Natural killer cell (primary cell): ENCODE results near the gene ADD1. TPM values are rescaled to one million over a fixed set of nuclear protein-coding genes. Genes with fewer than 3 reads are reported as not detected.

ENCODE experiments used
- ATAC-seq, 3 donors: fragments of 150-1000 bp in 2 of 3; fragments of 200-7000 bp in 1 of 3; cut with Tn5 transposase; 1 replicate in 1 of 3; 2 replicates in 2 of 3; pipeline ENCODE4 v1.10.0; 2021; ENCODE audit warnings: mild to moderate bottlenecking in 2 of 3, moderate library complexity in 2 of 3
- DNase-seq, 2 donors: peaks; one replicate each; pipeline versions ENCODE4 v3.0.0 to v3.0.0-alpha.2; 2013 to 2021; ENCODE audit warnings: mixed read lengths in 1 of 2
- H3K27ac ChIP-seq: one replicate; pipeline ENCODE4 v1.5.1; 2013; ENCODE audit warnings: mild to moderate bottlenecking, low read length
- H3K27me3 ChIP-seq: one replicate; pipeline ENCODE4 v1.6.1; 2013; ENCODE audit warnings: low read length; ENCODE audit not compliant: control insufficient read depth, insufficient read depth
- H3K36me3 ChIP-seq: one replicate; pipeline ENCODE4 v1.6.1; 2013; ENCODE audit warnings: low read length; ENCODE audit not compliant: control insufficient read depth, insufficient read depth
- H3K4me1 ChIP-seq: one replicate; pipeline ENCODE4 v1.6.1; 2013; ENCODE audit warnings: low read length; ENCODE audit not compliant: control insufficient read depth, insufficient read depth
- H3K4me3 ChIP-seq: one replicate; pipeline ENCODE4 v1.5.1; 2013; ENCODE audit warnings: low read length
- H3K9me3 ChIP-seq: one replicate; pipeline ENCODE4 v1.6.1; 2013; ENCODE audit warnings: low read length; ENCODE audit not compliant: control insufficient read depth, insufficient read depth
- H3K27ac Mint-ChIP-seq, 2 donors: one replicate each; pipeline ENCODE4 v1.8.0; 2022; ENCODE audit warnings: mild to moderate bottlenecking in 2 of 2, mixed read lengths in 2 of 2, moderate library complexity in 1 of 2
- H3K27me3 Mint-ChIP-seq, 2 donors: one replicate each; pipeline ENCODE4 v1.8.0; 2022; ENCODE audit warnings: low read depth in 2 of 2, mixed read lengths in 2 of 2
- H3K36me3 Mint-ChIP-seq: one replicate; pipeline ENCODE4 v1.8.0; 2022; ENCODE audit warnings: mixed read lengths
- H3K4me1 Mint-ChIP-seq, 2 donors: one replicate each; pipeline ENCODE4 v1.8.0; 2022; ENCODE audit warnings: mixed read lengths in 2 of 2
- H3K4me3 Mint-ChIP-seq: one replicate; pipeline ENCODE4 v1.8.0; 2022; ENCODE audit warnings: mild to moderate bottlenecking, moderate library complexity, mixed read lengths
- H3K9me3 Mint-ChIP-seq, 2 donors: one replicate each; pipeline ENCODE4 v1.8.0; 2022; ENCODE audit warnings: mixed read lengths in 2 of 2
- CTCF ChIP-seq: fragments of 200-600 bp; IDR thresholded peaks from one replicate; pipeline ENCODE4 v1.8.0; 2022; ENCODE audit warnings: antibody characterized with exemption
- WGBS: methylation state at CpG from one replicate; pipeline ENCODE4 v1.1.7; 2013; ENCODE audit warnings: missing lambda C conversion rate; ENCODE audit not compliant: insufficient coverage; 5-methylcytosine and 5-hydroxymethylcytosine counted together
- intact Hi-C: fragments of 100-400 bp; cut with micrococcal nuclease; formaldehyde crosslinking; loops from one replicate; pipeline ENCODE4 v1.14.2; 2022
- total RNA-seq, 4 donors: library from RNA; stranded (reverse); fragments of 120-200 nt in 1 of 4; gene quantifications; one replicate each; pipeline versions ENCODE4 v1.2.3 to v1.2.4, GENCODE V29; 2013 to 2022

The ADD1 gene
- total RNA-seq, 3 donors from 2014 or later (not counting 1 experiment from before 2014, with no cell fraction given), result 383 to 465 (median 452) TPM

GRCh38 chr4:2858451-2859217, 15.0 kb downstream of the ADD1 start:
- ATAC-seq (no peak), DNase-seq (no peak)
- 93% methylated on average over 7 of the region's 7 CpGs for WGBS
- H3K27ac Mint-ChIP-seq, result peak overlapping the region; percentile 72 to 88
- H3K36me3 ChIP-seq, result peaks cover 18% of the 10 kb centered on the region
- no peaks in the 10 kb centered on the region for H3K27me3 Mint-ChIP-seq
- no peaks in the 10 kb centered on the region for H3K9me3 ChIP-seq
- TF ChIP-seq CTCF, result no peak
- H3K27ac ChIP-seq, result no peak overlapping the region
- no peak overlapping the region for H3K4me3 ChIP-seq
- H3K4me3 Mint-ChIP-seq, result no peak overlapping the region
- peaks cover 10% of the 10 kb centered on the region for H3K36me3 Mint-ChIP-seq
- peaks cover 58% of the 10 kb centered on the region for H3K4me1 ChIP-seq
- H3K9me3 Mint-ChIP-seq, result no peaks in the 10 kb centered on the region
- no peaks in the 10 kb centered on the region for H3K27me3 ChIP-seq
- H3K4me1 Mint-ChIP-seq, result peaks cover 84 to 88% of the 10 kb centered on the region in 2 donors
- intact Hi-C loops, result no loop called here

- intact Hi-C loops, result no loop called here
- H3K4me1 ChIP-seq, result peaks cover 53% of the 10 kb centered on the region
- no peaks in the 10 kb centered on the region for H3K9me3 ChIP-seq
- 40% methylated on average over 3 of the region's 3 CpGs for WGBS
- H3K4me3 ChIP-seq, result no peak overlapping the region
- Mint-ChIP-seq H3K27ac (peak overlapping the region; percentile 72 to 88), H3K9me3 (no peaks in the 10 kb centered on the region), H3K27me3 (no peaks in the 10 kb centered on the region), H3K4me1 (peaks cover 80 to 83% of the 10 kb centered on the region in 2 donors), H3K36me3 (peaks cover 6% of the 10 kb centered on the region), H3K4me3 (peak overlapping the region; percentile 65)
- no peak overlapping the region for H3K27ac ChIP-seq
- H3K36me3 ChIP-seq, result peaks cover 12% of the 10 kb centered on the region
- no peak for TF ChIP-seq CTCF
- H3K27me3 ChIP-seq, result no peaks in the 10 kb centered on the region
- DNase-seq (no peak), ATAC-seq (no peak)
Observed at GRCh38 chr4:2859514-2859913, 15.9 kb downstream of the ADD1 start.

- no peaks in the 10 kb centered on the region for H3K36me3 Mint-ChIP-seq
- peaks cover 80 to 83% of the 10 kb centered on the region in 2 donors for H3K4me1 Mint-ChIP-seq
- no peaks in the 10 kb centered on the region for H3K27me3 ChIP-seq
- H3K27me3 Mint-ChIP-seq, result no peaks in the 10 kb centered on the region
- peak overlapping the region; percentile 72 to 88 for H3K27ac Mint-ChIP-seq
- no peak for TF ChIP-seq CTCF
- peaks cover 48% of the 10 kb centered on the region for H3K4me1 ChIP-seq
- H3K27ac ChIP-seq, result no peak overlapping the region
- peak overlapping the region; percentile 65 for H3K4me3 Mint-ChIP-seq
- H3K36me3 ChIP-seq, result peaks cover 3% of the 10 kb centered on the region
- ATAC-seq (no peak), DNase-seq (no peak)
- H3K9me3 ChIP-seq, result no peaks in the 10 kb centered on the region
- intact Hi-C loops, result no loop called here
- no peak overlapping the region for H3K4me3 ChIP-seq
- 96% methylated on average over 6 of the region's 6 CpGs for WGBS
- no peaks in the 10 kb centered on the region for H3K9me3 Mint-ChIP-seq
Observed at GRCh38 chr4:2860391-2861348, 17.0 kb downstream of the ADD1 start.
